NCI-H2107 treated with DMSO at 0.1 percent for 48 hours (cell line): ENCODE measurements around the gene HERC2.
"Not testable (repeated sequence)": the region's sequence is repeated elsewhere in the genome, so short reads cannot be mapped to it uniquely, and the experiment has no call there.

Experiments
- DNase-seq: peaks from one replicate; lab custom pipeline; 2025; ENCODE audit not compliant: unreplicated experiment; lab: John Stamatoyannopoulos, UW

Gene HERC2

GRCh38 chr15:28132524-28133275 is 189.3 kb downstream of the HERC2 start:
- no peak for DNase-seq

DNA sequence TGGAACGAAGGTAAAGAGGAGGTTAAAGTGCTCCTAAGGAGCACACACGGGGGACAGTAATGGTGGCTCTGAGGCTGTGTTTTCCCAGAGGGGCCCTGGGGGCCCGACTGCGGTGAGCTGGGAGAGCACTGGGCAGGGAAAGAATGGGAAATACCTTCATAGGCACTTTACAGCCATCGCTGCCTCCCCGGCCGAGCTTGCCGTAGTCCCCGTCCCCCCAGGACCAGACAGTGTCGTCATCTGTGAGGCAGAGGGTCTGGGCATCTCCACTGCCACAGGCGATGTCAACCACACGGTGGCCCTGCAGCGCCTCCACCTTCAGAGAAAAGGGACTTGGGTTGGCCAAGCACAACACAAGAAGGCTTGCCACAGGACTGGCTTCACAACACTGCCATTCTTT is 190.0 kb downstream of the HERC2 start:
- no peak for DNase-seq

DNA sequence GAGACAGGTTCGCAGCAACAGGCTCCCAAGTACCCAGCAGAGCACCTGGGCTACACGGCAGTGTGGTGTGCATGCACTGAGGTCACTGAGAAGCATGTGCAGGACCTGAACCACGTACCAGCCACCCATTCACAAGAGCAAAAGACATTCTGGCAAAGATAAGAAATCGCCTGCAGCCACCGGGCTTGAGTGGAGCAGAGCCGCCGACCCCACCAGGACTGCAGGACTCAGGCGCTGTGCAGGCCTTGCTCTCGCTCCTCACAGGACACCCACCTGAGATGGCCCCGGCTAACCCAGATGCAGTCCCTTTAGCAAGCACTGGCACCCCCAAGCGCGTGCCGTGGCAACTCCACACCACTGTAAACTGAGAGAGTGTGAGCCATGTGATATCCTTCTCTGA is 190.6 kb downstream of the HERC2 start:
- DNase-seq: no peak

DNA sequence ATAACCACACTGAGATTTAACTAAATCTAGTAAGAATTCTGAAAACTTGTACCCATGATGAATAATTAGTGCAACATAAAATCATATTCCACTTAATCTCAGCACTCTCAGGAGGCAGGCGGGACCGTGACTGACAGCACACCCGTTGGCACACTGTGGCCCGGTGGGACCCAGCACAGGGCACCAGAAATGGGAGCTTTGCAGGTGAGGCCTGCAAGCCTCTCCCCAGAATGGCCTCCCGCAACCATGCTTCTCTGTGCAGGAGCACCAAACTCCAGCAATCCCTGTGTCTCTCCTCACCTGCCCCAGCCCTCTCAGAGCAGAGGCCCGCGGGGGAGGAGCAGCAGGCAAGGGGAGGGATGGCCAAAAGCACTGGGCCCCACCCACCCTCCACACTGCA is 191.3 kb downstream of the HERC2 start:
- no peak for DNase-seq

DNA sequence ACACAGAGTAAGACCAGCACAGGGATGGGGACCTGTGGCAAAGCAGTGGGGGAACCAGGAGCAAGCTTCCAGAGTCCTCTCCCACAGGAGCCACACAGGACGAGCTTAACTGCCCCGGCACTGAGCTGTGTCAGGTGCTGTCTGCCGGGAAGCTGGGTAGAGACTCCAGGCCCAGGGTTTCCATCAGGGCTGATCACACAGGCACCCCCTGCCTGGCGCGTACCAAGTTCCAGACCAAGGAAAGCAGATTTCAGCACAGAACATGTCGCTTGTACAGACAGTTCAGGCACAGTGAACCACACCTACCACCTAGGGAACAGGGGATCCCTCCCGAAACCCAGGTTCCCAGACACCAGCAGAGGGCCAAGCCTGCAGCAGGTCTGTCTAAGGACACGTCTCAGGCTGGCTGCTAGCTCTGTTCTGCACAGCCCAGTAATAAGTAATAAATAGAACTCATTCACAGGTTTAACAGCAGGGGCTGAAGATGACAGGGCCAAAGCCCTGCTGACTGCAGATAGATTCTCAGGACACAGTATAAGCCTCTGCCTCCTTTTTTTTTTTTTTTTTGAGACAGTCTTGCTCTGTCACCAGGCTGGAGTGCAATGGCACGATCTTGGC is 192.6 kb downstream of the HERC2 start:
- DNase-seq: no peak

DNA sequence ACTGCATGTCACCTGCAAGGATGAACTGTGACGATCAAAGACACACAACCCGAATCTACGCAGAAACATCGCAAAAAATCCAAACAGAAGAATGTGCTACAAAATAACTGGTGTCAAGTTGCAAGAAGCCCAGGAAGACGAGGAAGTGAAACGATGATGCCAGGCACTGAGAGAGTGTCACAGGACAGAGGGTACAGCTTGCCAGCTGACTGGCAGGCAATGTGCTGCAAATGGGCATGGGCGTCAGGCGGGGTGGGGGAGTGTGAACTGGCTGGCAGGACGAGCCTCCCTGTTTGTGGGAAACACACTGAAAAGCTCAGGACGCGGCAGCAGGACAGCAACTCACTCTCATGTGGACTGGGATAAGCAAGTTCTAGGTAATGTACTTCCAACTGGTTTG is 193.9 kb downstream of the HERC2 start:
- DNase-seq: no peak

DNA sequence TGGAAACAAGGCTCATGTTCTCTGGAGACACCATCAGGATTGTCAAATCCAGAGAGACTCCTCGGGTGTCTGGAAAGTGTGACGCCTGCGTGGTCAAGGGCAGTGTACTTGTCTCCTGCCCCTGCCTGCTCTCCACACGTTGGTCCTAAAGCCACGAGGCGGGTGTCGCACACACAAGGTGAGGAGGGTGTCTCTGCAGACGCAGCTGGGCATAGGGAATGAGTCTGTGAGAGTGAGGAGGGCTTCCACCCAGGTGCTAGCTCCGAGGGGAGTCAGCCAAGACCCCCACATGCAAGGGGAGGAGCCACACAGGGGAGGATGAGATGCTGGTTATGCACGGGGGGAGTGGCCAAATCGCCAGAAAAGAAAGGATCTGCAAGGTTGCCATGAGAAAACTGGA is 194.9 kb downstream of the HERC2 start:
- DNase-seq: no peak

- DNase-seq: no peak
Measured at GRCh38 chr15:28125673-28126651, 196.0 kb downstream of the HERC2 start.

- no peak for DNase-seq
Measured at GRCh38 chr15:28124841-28125240, 197.1 kb downstream of the HERC2 start.

DNA sequence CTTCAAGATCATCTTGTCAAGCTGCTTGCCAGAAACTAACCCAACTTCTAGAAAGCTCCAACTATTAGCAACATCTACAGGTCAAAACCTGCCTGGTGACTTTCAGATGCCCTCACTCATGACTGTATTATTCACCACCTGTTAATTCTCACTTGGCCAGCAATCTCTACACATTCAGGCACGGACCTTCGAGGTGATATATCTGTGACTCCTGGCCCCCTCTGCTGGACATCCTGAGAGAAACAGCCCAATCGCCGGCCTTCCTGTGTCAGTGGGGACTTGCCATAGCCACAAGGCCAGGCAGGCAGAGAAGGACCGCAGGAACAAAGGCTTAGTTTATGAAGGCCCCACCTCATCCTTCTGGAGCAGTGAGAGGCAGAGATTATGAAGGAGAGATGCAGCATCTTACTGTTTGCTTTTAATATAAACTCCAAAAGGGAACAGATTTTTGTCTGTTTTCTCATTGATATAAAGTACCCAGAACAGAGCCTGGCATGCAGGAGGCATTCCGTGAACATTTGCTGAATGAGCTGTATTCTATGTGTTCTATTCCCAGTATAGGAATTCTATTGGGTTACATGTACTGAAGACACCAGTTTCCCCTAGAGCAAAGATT is 198.5 kb downstream of the HERC2 start:
- no peak for DNase-seq

DNA sequence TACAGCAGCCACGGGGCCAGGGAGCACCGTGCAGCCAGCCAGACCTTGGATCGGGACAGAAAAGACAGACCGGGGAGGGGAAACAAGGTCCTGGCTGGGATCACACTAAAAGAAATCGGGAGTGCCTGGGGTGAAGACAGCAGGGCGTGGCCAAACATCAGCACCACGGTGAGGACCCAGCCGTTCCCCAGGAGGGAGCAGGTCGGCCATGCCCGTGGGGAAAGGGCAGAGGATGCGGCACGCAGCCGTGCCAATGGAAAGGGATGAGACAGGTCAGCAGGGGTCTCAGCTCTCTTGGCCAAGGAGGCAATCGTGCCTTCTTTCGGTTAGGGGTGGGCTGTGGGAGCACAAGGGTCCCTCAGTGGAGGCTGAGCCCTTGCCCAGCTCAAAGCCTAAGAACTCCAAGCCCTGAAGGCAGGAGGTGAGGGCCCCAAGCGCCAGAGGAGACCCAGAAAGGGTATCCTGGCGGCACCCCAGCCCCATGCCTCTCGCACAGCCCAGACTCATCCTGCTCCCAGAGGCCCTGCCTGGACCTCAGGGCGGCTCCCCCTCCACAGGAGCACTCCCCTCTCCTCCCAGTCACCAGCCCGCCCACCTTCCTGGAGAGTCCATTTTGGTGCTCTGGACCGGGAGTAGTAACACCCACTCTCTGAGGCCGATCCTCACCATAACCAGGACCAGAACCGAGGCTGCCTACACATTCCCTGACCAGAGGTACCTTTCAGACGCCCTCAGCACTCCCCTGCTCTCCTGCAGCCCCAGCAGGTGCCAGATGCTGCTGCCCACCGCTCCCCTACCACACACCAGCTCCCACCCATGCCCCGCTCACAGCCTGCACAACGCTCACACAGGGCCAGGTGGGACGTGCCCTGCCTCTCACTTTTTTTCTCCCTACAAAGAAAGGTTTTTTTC is 199.7 kb downstream of the HERC2 start:
- DNase-seq: no peak

GRCh38 chr15:28121577-28121976 is 200.4 kb downstream of the HERC2 start:
- DNase-seq: not testable (repeated sequence)

- no peak for DNase-seq
Measured at GRCh38 chr15:28120359-28120640, 201.7 kb downstream of the HERC2 start.

DNA sequence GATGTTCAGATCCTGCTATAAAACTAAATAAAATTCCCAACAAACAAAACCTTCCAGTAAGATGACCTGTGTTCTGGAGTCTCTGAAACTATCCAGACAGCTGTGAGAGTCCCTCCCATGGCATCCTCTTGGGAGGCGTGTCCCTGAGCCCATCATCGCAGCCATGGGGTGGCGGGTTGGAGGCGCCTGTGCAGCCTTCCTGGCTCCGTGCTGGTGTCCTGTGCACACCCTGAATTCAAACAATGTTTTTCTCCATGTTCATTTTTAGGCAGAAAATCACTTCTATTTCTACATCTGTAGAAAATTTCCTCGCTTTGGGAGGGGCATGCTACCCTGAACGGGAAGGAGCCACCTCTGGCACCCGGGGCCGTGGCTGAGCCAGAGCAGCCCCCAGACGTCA is 203.4 kb downstream of the HERC2 start:
- DNase-seq: no peak

GRCh38 chr15:28118083-28118482 is 203.9 kb downstream of the HERC2 start:
- no peak for DNase-seq

DNA sequence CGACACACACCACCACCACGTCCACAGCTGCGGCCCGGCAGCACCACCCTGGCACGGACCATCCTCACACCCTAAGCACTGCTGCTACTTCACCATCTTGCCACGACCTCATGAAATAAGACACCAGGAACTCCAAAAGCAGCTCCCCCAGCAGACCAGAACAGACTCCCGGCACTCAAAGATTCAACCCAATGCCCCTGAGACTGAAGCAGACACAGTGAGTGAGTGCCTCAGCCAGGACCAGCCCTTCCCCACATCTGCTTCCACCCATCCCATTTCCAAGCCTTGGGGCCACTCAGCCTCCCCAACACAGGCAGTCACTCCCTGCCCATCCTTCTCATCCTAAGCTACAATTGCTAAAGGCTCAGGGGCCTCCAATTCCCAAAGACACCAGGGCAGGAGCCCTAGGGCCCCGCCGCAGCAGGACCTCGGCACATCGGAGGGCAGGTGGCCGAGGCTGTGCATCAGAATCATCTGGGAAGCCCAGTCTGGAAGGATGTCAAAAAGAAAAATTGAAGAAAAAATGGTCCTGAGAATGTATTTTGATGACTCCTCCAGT is 204.5 kb downstream of the HERC2 start:
- no peak for DNase-seq

- no peak for DNase-seq
Measured at GRCh38 chr15:28116521-28117431, 205.2 kb downstream of the HERC2 start.

- no peak for DNase-seq
Measured at GRCh38 chr15:28115871-28116270, 206.1 kb downstream of the HERC2 start.
